Endothelial cell of umbilical vein (primary cell): ENCODE results near the gene VWA8. TPM values are rescaled to one million over a fixed set of nuclear protein-coding genes. Genes with fewer than 3 reads are reported as not detected.
A peak's percentile ranks its signal among the peaks of the same experiment; 100 is the strongest.

ENCODE experiments used
- BruUV-seq: library from RNA; stranded (reverse); fragments of 400-500 nt; replicated peaks from 2 replicates; lab custom pipeline; 2021; lab: Mats Ljungman, UMichigan
- CTCF ChIA-PET: fragments of 300-600, 350-600 bp; sonication (Branson Sonifier 250); formaldehyde crosslinking; loops from one replicate; lab custom pipeline; 2021; ENCODE audit warnings: antibody characterized with exemption, inconsistent platforms; lab: Charles Lee
- POLR2A ChIA-PET: fragments of 300-600, 350-600 bp; sonication (Branson Sonifier 250); formaldehyde crosslinking; loops from one replicate; lab custom pipeline; 2021; ENCODE audit warnings: antibody characterized with exemption, inconsistent platforms; lab: Charles Lee
- DNase-seq: peaks from one replicate; pipeline ENCODE4 v3.0.0-alpha.2; 2011; ENCODE audit warnings: low read depth, low spot score
- FAIRE-seq: peaks from 2 replicates; lab custom pipeline; 2011; peaks lifted over from hg19 to GRCh38; lab: Jason Lieb, UNC
- H2AFZ ChIP-seq: 2 replicates; pipeline ENCODE4 v1.6.0; 2012; ENCODE audit warnings: low read depth, low read length, control low read depth, inconsistent platforms
- H3K27ac ChIP-seq: 2 replicates; pipeline ENCODE4 v1.5.1; 2011; ENCODE audit warnings: low read depth, mild to moderate bottlenecking, control low read depth, low read length, moderate library complexity; ENCODE audit not compliant: insufficient read depth
- H3K27me3 ChIP-seq, 2 experiments: 2 replicates each; pipeline versions ENCODE4 v1.6.0 to v1.6.1; 2011; ENCODE audit warnings: low read length in 2 of 2, mixed read lengths in 1 of 2; ENCODE audit not compliant: control insufficient read depth in 2 of 2, insufficient read depth in 2 of 2
- H3K36me3 ChIP-seq, 2 experiments: 2 replicates in 1 of 2; 3 replicates in 1 of 2; pipeline ENCODE4 v1.5.1; 2011; ENCODE audit warnings: low read length in 2 of 2, mild to moderate bottlenecking in 1 of 2, moderate library complexity in 1 of 2; ENCODE audit not compliant: control insufficient read depth in 2 of 2, insufficient read depth in 2 of 2; ENCODE audit errors: extremely low read depth in 1 of 2
- H3K4me1 ChIP-seq: 3 replicates; pipeline ENCODE4 v1.5.1; 2011; ENCODE audit warnings: mild to moderate bottlenecking, low read length; ENCODE audit not compliant: control insufficient read depth, insufficient read depth; ENCODE audit errors: extremely low read depth
- H3K4me2 ChIP-seq: 2 replicates; pipeline ENCODE4 v1.6.1; 2011; ENCODE audit warnings: low read length, control low read depth, mixed read lengths; ENCODE audit not compliant: insufficient read depth
- H3K4me3 ChIP-seq, 3 experiments: fragments of 200-600 bp in 1 of 3; sonication (generic), shearing (Covaris generic) in 1 of 3; replicated peaks in 1 of 3; 2 replicates each; pipeline ENCODE4 v1.5.1; 2011 to 2016; ENCODE audit warnings: control low read depth in 3 of 3, low read length in 3 of 3, mild to moderate bottlenecking in 2 of 3, inconsistent platforms in 1 of 3, low read depth in 1 of 3, moderate library complexity in 1 of 3; ENCODE audit not compliant: insufficient read depth in 1 of 3
- H3K79me2 ChIP-seq: 2 replicates; pipeline ENCODE4 v1.6.0; 2012; ENCODE audit warnings: low read length, inconsistent platforms; ENCODE audit not compliant: control insufficient read depth, insufficient read depth
- H3K9ac ChIP-seq: replicated peaks from 2 replicates; pipeline ENCODE3; 2011; ENCODE audit warnings: low read length, control low read depth; ENCODE audit not compliant: insufficient read depth; ENCODE audit errors: extremely low read depth
- H3K9me1 ChIP-seq: replicated peaks from 3 replicates; pipeline ENCODE4 v1.6.0; 2011; ENCODE audit warnings: mild to moderate bottlenecking, low read length; ENCODE audit not compliant: control insufficient read depth, insufficient read depth; ENCODE audit errors: extremely low read depth
- H3K9me3 ChIP-seq: replicated peaks from 2 replicates; pipeline ENCODE4 v1.5.1; 2012; ENCODE audit warnings: low read length, inconsistent platforms; ENCODE audit not compliant: control insufficient read depth, insufficient read depth
- H4K20me1 ChIP-seq: replicated peaks from 2 replicates; pipeline ENCODE3; 2011; ENCODE audit warnings: mild to moderate bottlenecking, low read length; ENCODE audit not compliant: control insufficient read depth, insufficient read depth; ENCODE audit errors: extremely low read depth
- CTCF ChIP-seq, 2 donors: IDR thresholded peaks; 1 replicate in 1 of 2; 2 replicates in 1 of 2; pipeline ENCODE4 v1.5.1; 2011; ENCODE audit warnings: low read length in 2 of 2, mild to moderate bottlenecking in 2 of 2, moderate library complexity in 2 of 2, control low read depth in 1 of 2, inconsistent platforms in 1 of 2, low read depth in 1 of 2; ENCODE audit not compliant: insufficient read depth in 1 of 2; ENCODE audit errors: extremely low read depth in 1 of 2
- EZH2 ChIP-seq: IDR thresholded peaks from 2 replicates; pipeline ENCODE4 v1.6.1; 2012; ENCODE audit warnings: borderline replicate concordance, low read depth, mild to moderate bottlenecking, moderate library complexity, low read length, inconsistent platforms; ENCODE audit not compliant: severe bottlenecking
- JUN ChIP-seq: IDR thresholded peaks from 2 replicates; pipeline ENCODE4 v1.6.1; 2011; ENCODE audit warnings: borderline replicate concordance, low read depth; ENCODE audit not compliant: insufficient read length, insufficient read depth
- MYC ChIP-seq: IDR thresholded peaks from one replicate; pipeline ENCODE4 v1.6.1; 2011; ENCODE audit warnings: mild to moderate bottlenecking, low read depth, low read length
- POLR2A ChIP-seq: IDR thresholded peaks from 2 replicates; pipeline ENCODE4 v1.6.1; 2012; ENCODE audit warnings: low read depth, mild to moderate bottlenecking, control low read depth, low read length
- dilution Hi-C: fragments of 300-500 bp; cut with MboI; formaldehyde crosslinking; loops from one replicate; pipeline ENCODE4 v1.15.0; 2019; ENCODE audit warnings: low sequenced_read_pairs; ENCODE audit not compliant: extremely low pct_ligation_motif_present
- intact Hi-C: fragments of 100-400 bp; cut with micrococcal nuclease; formaldehyde crosslinking; loops from one replicate; pipeline ENCODE4 v1.10.0; 2022
- polyA plus RNA-seq, 4 experiments: library from polyadenylated mRNA; depleted of rRNA in 3 of 4; stranded (reverse) in 3 of 4; unstranded in 1 of 4; fragments of >200 nt; gene quantifications; 2 replicates each; pipeline versions ENCODE4 v1.2.1 to v1.2.3, GENCODE V29; 2011 to 2012; ENCODE audit warnings: missing spikeins in 1 of 4
- total RNA-seq: library from RNA; stranded (reverse); gene quantifications from 2 replicates; pipeline ENCODE4 v1.2.3, GENCODE V29; 2021

Gene VWA8
- total and polyA plus RNA-seq, 2 donors (not counting 3 experiments of a cell fraction or from before 2014, with no cell fraction given): 2.9 to 11.3 TPM

- TF ChIP-seq MYC (no peak), POLR2A (no peak), EZH2 (no peak)
- Histone ChIP-seq H3K9ac (no peak overlapping the region), H3K9me1 (no peaks in the 10 kb centered on the region), H3K4me3 (no peak overlapping the region), H3K27me3 (no peaks in the 10 kb centered on the region), H3K4me1 (peaks cover 12% of the 10 kb centered on the region), H4K20me1 (no peaks in the 10 kb centered on the region), H2AFZ (no peak overlapping the region), H3K36me3 (no peaks in the 10 kb centered on the region), H3K79me2 (no peaks in the 10 kb centered on the region), H3K9me3 (no peaks in the 10 kb centered on the region), H3K4me2 (no peak overlapping the region), H3K27ac (no peak overlapping the region)
- CTCF ChIA-PET: no interaction called here
- peak; percentile 51 for DNase-seq
- BruUV-seq: no TSS peak
- intact Hi-C loops: loop anchor here (10.0 kb wide), 1 partner anchor 177 kb away; no protein-coding TSS in a partner anchor
- no peak for FAIRE-seq
- dilution Hi-C loops: no loop called here
- POLR2A ChIA-PET: no interaction called here
Observed at GRCh38 chr13:41842036-41842620, 118.8 kb downstream of the VWA8 start.

GRCh38 chr13:41837629-41838028 lies 123.3 kb downstream of the VWA8 start:
- peak overlapping the region; percentile 47 for H3K27ac ChIP-seq
- FAIRE-seq (no peak), DNase-seq (peak; percentile 66)
- no peak overlapping the region for H3K4me3 ChIP-seq
- POLR2A ChIA-PET: no interaction called here
- CTCF ChIA-PET: interaction anchor here (1.8 kb wide), 1 partner anchor 16 kb away, joined by 5 read pairs; no protein-coding TSS in a partner anchor
- no peaks in the 10 kb centered on the region for H3K36me3 ChIP-seq
- dilution Hi-C loops (no loop called here), intact Hi-C loops (no loop called here)
- no peaks in the 10 kb centered on the region for H3K27me3 ChIP-seq
- no peaks in the 10 kb centered on the region for H3K79me2 ChIP-seq
- no peaks in the 10 kb centered on the region for H4K20me1 ChIP-seq
- H2AFZ ChIP-seq: no peak overlapping the region
- no peak overlapping the region for H3K9ac ChIP-seq
- peaks cover 23% of the 10 kb centered on the region for H3K4me1 ChIP-seq
- BruUV-seq: no TSS peak
- H3K9me1 ChIP-seq: no peaks in the 10 kb centered on the region
- peak overlapping the region; percentile 69 for H3K4me2 ChIP-seq
- TF ChIP-seq CTCF (IDR thresholded peaks at IDR 0.05; ENCODE audit: extremely low read depth in 1 of 2, insufficient read depth in 1 of 2, low read depth in 1 of 2, low read length in 2 of 2) (no peak), JUN (peak; percentile 21)
- no peaks in the 10 kb centered on the region for H3K9me3 ChIP-seq
